K562 (cell line): ENCODE data around the gene CTDSPL2. TPM values are rescaled to one million over a fixed set of nuclear protein-coding genes. Genes with fewer than 3 reads are reported as not detected.

Experiments used
- BRF1 ChIP-seq: IDR thresholded peaks from 3 replicates; pipeline ENCODE4 v1.6.1; 2011; ENCODE audit warnings: borderline replicate concordance, mild to moderate bottlenecking; ENCODE audit not compliant: insufficient read length; ENCODE audit errors: extremely low read depth
- CHD1 ChIP-seq: fragments of 200-600 bp; sonication (generic); IDR thresholded peaks from one replicate; pipeline ENCODE4 v1.6.1; 2012; ENCODE audit warnings: mild to moderate bottlenecking, moderate library complexity, low read length, inconsistent platforms
- CREB5 ChIP-seq: fragments of 250-450 bp; sonication (Bioruptor Pico); IDR thresholded peaks from 2 replicates; pipeline ENCODE4 v1.5.0; 2020; ENCODE audit warnings: mild to moderate bottlenecking
- FOXJ2 ChIP-seq: fragments of 200-800 bp; sonication (Bioruptor generic); IDR thresholded peaks from 2 replicates; pipeline ENCODE4 v1.6.1; 2016; ENCODE audit warnings: missing genetic modification characterization, missing compliant biosample characterization
- HDGF ChIP-seq: fragments of 450-650 bp; IDR thresholded peaks from 2 replicates; pipeline ENCODE4 v1.6.1; 2016
- MBD2 ChIP-seq: sonication (generic); IDR thresholded peaks from 2 replicates; pipeline ENCODE4 v1.6.1; 2016; ENCODE audit warnings: low read depth, borderline replicate concordance
- MEF2A ChIP-seq: IDR thresholded peaks from 2 replicates; pipeline ENCODE4 v1.6.1; 2011; ENCODE audit warnings: low read depth, mild to moderate bottlenecking, low read length, moderate library complexity; ENCODE audit not compliant: control insufficient read depth
- MTA3 ChIP-seq: fragments of 450-650 bp; formaldehyde crosslinking; IDR thresholded peaks from 2 replicates; pipeline ENCODE4 v1.6.1; 2017; ENCODE audit warnings: mild to moderate bottlenecking, borderline replicate concordance
- NCOA2 ChIP-seq, 2 experiments: fragments of 450-650 bp; IDR thresholded peaks; 2 replicates each; pipeline ENCODE4 v1.6.1; 2018; ENCODE audit warnings: mild to moderate bottlenecking in 2 of 2, moderate library complexity in 1 of 2; ENCODE audit not compliant: partially characterized antibody in 2 of 2
- NR0B1 ChIP-seq: fragments of 450-650 bp; IDR thresholded peaks from one replicate; pipeline ENCODE4 v1.6.1; 2018; ENCODE audit warnings: mild to moderate bottlenecking, moderate library complexity; ENCODE audit not compliant: partially characterized antibody
- POLR2AphosphoS2 ChIP-seq: IDR thresholded peaks from 2 replicates; pipeline ENCODE4 v1.6.1; 2012; ENCODE audit warnings: low read length, improper control_type of control experiment
- RBM22 ChIP-seq: fragments of 200-400 bp; formaldehyde crosslinking; IDR thresholded peaks from 2 replicates; pipeline ENCODE4 v1.6.1; 2018; ENCODE audit warnings: low read length, low read depth; ENCODE audit not compliant: poor library complexity, severe bottlenecking
- SIN3A ChIP-seq, 2 experiments: fragments of 150-350 bp in 1 of 2; IDR thresholded peaks; 2 replicates each; pipeline ENCODE4 v1.6.1; 2011 to 2016; ENCODE audit warnings: borderline replicate concordance in 2 of 2, low read depth in 2 of 2, low read length in 2 of 2, mild to moderate bottlenecking in 2 of 2, moderate library complexity in 2 of 2; ENCODE audit not compliant: control insufficient read depth in 1 of 2
- SRSF1 ChIP-seq: fragments of 200-400 bp; formaldehyde crosslinking; IDR thresholded peaks from 2 replicates; pipeline ENCODE4 v1.6.1; 2017; ENCODE audit warnings: mild to moderate bottlenecking, low read depth, low read length, moderate library complexity
- SRSF3 ChIP-seq: fragments of 200-400 bp; formaldehyde crosslinking; IDR thresholded peaks from 2 replicates; pipeline ENCODE4 v1.6.1; 2016; ENCODE audit warnings: mild to moderate bottlenecking, low read length, moderate library complexity; ENCODE audit not compliant: insufficient read depth
- TFAP4 ChIP-seq: sonication (generic); formaldehyde crosslinking; IDR thresholded peaks from 2 replicates; pipeline ENCODE4 v1.8.0; 2022; ENCODE audit warnings: missing genetic modification reagents, mild to moderate bottlenecking, moderate library complexity, borderline replicate concordance
- ZNF408 ChIP-seq: fragments of 250-450 bp; sonication (Bioruptor Pico); IDR thresholded peaks from 2 replicates; pipeline ENCODE4 v1.4.0; 2020; ENCODE audit warnings: low read depth, mild to moderate bottlenecking, moderate library complexity
- ZNF507 ChIP-seq: conservative IDR thresholded peaks from 2 replicates; pipeline ENCODE4 v1.6.1; 2017; ENCODE audit warnings: missing genetic modification characterization, missing compliant biosample characterization
- ZNF644 ChIP-seq: fragments of 200-800 bp; sonication (Bioruptor generic); IDR thresholded peaks from 2 replicates; pipeline ENCODE4 v1.6.1; 2016; ENCODE audit warnings: low read depth, missing genetic modification characterization, missing compliant biosample characterization
- polyA plus RNA-seq, 8 experiments: library from polyadenylated mRNA; depleted of rRNA in 4 of 8; stranded (reverse) in 5 of 8; unstranded in 3 of 8; fragments of >200 nt; fragmentation: Nextera tagmentation in 2 of 8; fragmentation: Illumina TruSeq in 1 of 8; extraction: Ambion mirVana in 2 of 8; extraction: Trizol in 1 of 8; gene quantifications; 2 replicates each; pipeline versions ENCODE4 v1.2.1 to v1.2.3, GENCODE V29; 2011 to 2014; ENCODE audit warnings: inconsistent platforms in 1 of 8, missing spikeins in 1 of 8
- total RNA-seq, 7 experiments: library from RNA; depleted of rRNA in 6 of 7; stranded (reverse); fragments of >200 nt in 6 of 7; fragmentation: Illumina TruSeq in 2 of 7; extraction: Trizol in 2 of 7; gene quantifications; 2 replicates each; pipeline versions ENCODE4 v1.2.1 to v1.2.3, GENCODE V29; 2011 to 2021; ENCODE audit warnings: low replicate concordance in 1 of 7

CTDSPL2 gene
- total and polyA plus RNA-seq, 9 of the 15 experiments (the other 6 are each of a cell fraction or from before 2014, with no cell fraction given) = 16.8 to 79.0 (median 53.1) TPM

- TF ChIP-seq RBM22 = peak; percentile 46
- TF ChIP-seq TFAP4 (CRISPR knock-in tag) = no peak
- no peak for TF ChIP-seq MEF2A
- no peak for TF ChIP-seq SIN3A (IDR thresholded peaks at IDR 0.05; ENCODE audit: borderline replicate concordance in 2 of 2, control insufficient read depth in 1 of 2, low read depth in 2 of 2, low read length in 2 of 2)
- no peak for TF ChIP-seq ZNF644 (tag)
- TF ChIP-seq MBD2 = no peak
- TF ChIP-seq BRF1 = no peak
- no peak for TF ChIP-seq NR0B1
- TF ChIP-seq POLR2AphosphoS2 = peak; percentile 87
- TF ChIP-seq CHD1 = no peak
- TF ChIP-seq ZNF408 (CRISPR knock-in tag) = no peak
- no peak for TF ChIP-seq MTA3
- TF ChIP-seq NCOA2 (IDR thresholded peaks at IDR 0.05; ENCODE audit: partially characterized antibody in 2 of 2) = no peak
- no peak for TF ChIP-seq FOXJ2 (tag)
- TF ChIP-seq SRSF1 = no peak
- TF ChIP-seq CREB5 = no peak
- no peak for TF ChIP-seq HDGF
- no peak for TF ChIP-seq ZNF507
- no peak for TF ChIP-seq SRSF3
Measured at GRCh38 chr15:44529864-44530604, 102.6 kb downstream of the CTDSPL2 start (continued).
